ENCODE results near the gene SYT2. TPM values are rescaled to one million over a fixed set of nuclear protein-coding genes. Genes with fewer than 3 reads are reported as not detected.
"Not testable (repeated sequence)": the region's sequence is repeated elsewhere in the genome, so short reads cannot be mapped to it uniquely, and the experiment has no call there.

Gene SYT2
- total and polyA plus RNA-seq, 2 donors (not counting 1 experiment from before 2014, with no cell fraction given) = 0.03 TPM; not detected in 1

GRCh38 chr1:202631076-202631923, 79.0 kb downstream of the SYT2 start:
- H3K4me2 ChIP-seq (ENCODE audit: extremely low read depth, insufficient read depth, low read length) = no peak overlapping the region
- H2AFZ ChIP-seq (ENCODE audit: low read length) = no peak overlapping the region
- H3K9ac ChIP-seq (ENCODE audit: insufficient read depth, low read length) = no peak overlapping the region
- H3K36me3 ChIP-seq (ENCODE audit: control insufficient read depth, insufficient read depth, low read length) = no peaks in the 10 kb centered on the region
- no peaks in the 10 kb centered on the region for H3K79me2 ChIP-seq (ENCODE audit: control insufficient read depth, insufficient read depth, low read length)
- no peaks in the 10 kb centered on the region for H3K4me1 ChIP-seq (ENCODE audit: control insufficient read depth, extremely low read depth, insufficient read depth, low read length)
- TF ChIP-seq CTCF (conservative IDR thresholded peaks at IDR 0.05 in 1 of 2, IDR thresholded peaks at IDR 0.05 in 1 of 2; ENCODE audit: low read depth in 1 of 2, low read length in 2 of 2) (no peak), EZH2 (IDR thresholded peaks at IDR 0.05; ENCODE audit: low read length, missing control alignments) (no peak)
- no peaks in the 10 kb centered on the region for H4K20me1 ChIP-seq (ENCODE audit: control insufficient read depth, extremely low read depth, insufficient read depth, low read length)
- DNase-seq (ENCODE audit: low read depth in 2 of 2) = no peak
- no peak overlapping the region for H3K27ac ChIP-seq (ENCODE audit: insufficient read depth, low read length)
- H3K9me3 ChIP-seq (ENCODE audit: control insufficient read depth, insufficient read depth, low read depth, low read length) = no peaks in the 10 kb centered on the region
- H3K4me3 ChIP-seq (replicated peaks in 1 of 4; ENCODE audit: control extremely low read depth in 1 of 4, insufficient read depth in 1 of 4, low read depth in 3 of 4, low read length in 4 of 4) = no peak overlapping the region
- peaks cover 6% of the 10 kb centered on the region for H3K27me3 ChIP-seq (ENCODE audit: control insufficient read depth, insufficient read depth, low read length)

GRCh38 chr1:202630541-202630940, 79.7 kb downstream of the SYT2 start:
- H3K36me3 ChIP-seq (ENCODE audit: control insufficient read depth, insufficient read depth, low read length) = no peaks in the 10 kb centered on the region
- H3K27me3 ChIP-seq (ENCODE audit: control insufficient read depth, insufficient read depth, low read length) = peaks cover 6% of the 10 kb centered on the region
- H2AFZ ChIP-seq (ENCODE audit: low read length) = no peak overlapping the region
- H3K9ac ChIP-seq (ENCODE audit: insufficient read depth, low read length) = no peak overlapping the region
- no peak overlapping the region for H3K4me2 ChIP-seq (ENCODE audit: extremely low read depth, insufficient read depth, low read length)
- no peak for TF ChIP-seq CTCF (conservative IDR thresholded peaks at IDR 0.05 in 1 of 2, IDR thresholded peaks at IDR 0.05 in 1 of 2; ENCODE audit: low read depth in 1 of 2, low read length in 2 of 2)
- no peak for TF ChIP-seq EZH2 (IDR thresholded peaks at IDR 0.05; ENCODE audit: low read length, missing control alignments)
- no peak overlapping the region for H3K27ac ChIP-seq (ENCODE audit: insufficient read depth, low read length)
- H3K4me3 ChIP-seq (replicated peaks in 1 of 4; ENCODE audit: control extremely low read depth in 1 of 4, insufficient read depth in 1 of 4, low read depth in 3 of 4, low read length in 4 of 4) = no peak overlapping the region
- H3K9me3 ChIP-seq (ENCODE audit: control insufficient read depth, insufficient read depth, low read depth, low read length) = no peaks in the 10 kb centered on the region
- H4K20me1 ChIP-seq (ENCODE audit: control insufficient read depth, extremely low read depth, insufficient read depth, low read length) = no peaks in the 10 kb centered on the region
- DNase-seq (ENCODE audit: low read depth in 2 of 2) = no peak
- no peaks in the 10 kb centered on the region for H3K4me1 ChIP-seq (ENCODE audit: control insufficient read depth, extremely low read depth, insufficient read depth, low read length)
- no peaks in the 10 kb centered on the region for H3K79me2 ChIP-seq (ENCODE audit: control insufficient read depth, insufficient read depth, low read length)

- not testable (repeated sequence) for H3K27ac ChIP-seq (ENCODE audit: insufficient read depth, low read length); H3K4me3 ChIP-seq (replicated peaks in 1 of 4; ENCODE audit: control extremely low read depth in 1 of 4, insufficient read depth in 1 of 4, low read depth in 3 of 4, low read length in 4 of 4); H3K9me3 ChIP-seq (ENCODE audit: control insufficient read depth, insufficient read depth, low read depth, low read length); H2AFZ ChIP-seq (ENCODE audit: low read length); H3K4me2 ChIP-seq (ENCODE audit: extremely low read depth, insufficient read depth, low read length); DNase-seq (ENCODE audit: low read depth in 2 of 2); H3K9ac ChIP-seq (ENCODE audit: insufficient read depth, low read length); H4K20me1 ChIP-seq (ENCODE audit: control insufficient read depth, extremely low read depth, insufficient read depth, low read length); H3K36me3 ChIP-seq (ENCODE audit: control insufficient read depth, insufficient read depth, low read length); H3K79me2 ChIP-seq (ENCODE audit: control insufficient read depth, insufficient read depth, low read length); H3K27me3 ChIP-seq (ENCODE audit: control insufficient read depth, insufficient read depth, low read length); H3K4me1 ChIP-seq (ENCODE audit: control insufficient read depth, extremely low read depth, insufficient read depth, low read length)
Measured at GRCh38 chr1:202630096-202630495, 80.2 kb downstream of the SYT2 start.

- H2AFZ ChIP-seq (ENCODE audit: low read length); H4K20me1 ChIP-seq (ENCODE audit: control insufficient read depth, extremely low read depth, insufficient read depth, low read length); H3K9ac ChIP-seq (ENCODE audit: insufficient read depth, low read length); DNase-seq (ENCODE audit: low read depth in 2 of 2); H3K4me2 ChIP-seq (ENCODE audit: extremely low read depth, insufficient read depth, low read length); H3K79me2 ChIP-seq (ENCODE audit: control insufficient read depth, insufficient read depth, low read length); H3K9me3 ChIP-seq (ENCODE audit: control insufficient read depth, insufficient read depth, low read depth, low read length); H3K27me3 ChIP-seq (ENCODE audit: control insufficient read depth, insufficient read depth, low read length); H3K4me1 ChIP-seq (ENCODE audit: control insufficient read depth, extremely low read depth, insufficient read depth, low read length); H3K4me3 ChIP-seq (replicated peaks in 1 of 4; ENCODE audit: control extremely low read depth in 1 of 4, insufficient read depth in 1 of 4, low read depth in 3 of 4, low read length in 4 of 4); H3K27ac ChIP-seq (ENCODE audit: insufficient read depth, low read length); H3K36me3 ChIP-seq (ENCODE audit: control insufficient read depth, insufficient read depth, low read length): not testable (repeated sequence)
Measured at GRCh38 chr1:202629257-202629811, 80.9 kb downstream of the SYT2 start.
